ENCODE results near the gene CNRIP1.

DNA sequence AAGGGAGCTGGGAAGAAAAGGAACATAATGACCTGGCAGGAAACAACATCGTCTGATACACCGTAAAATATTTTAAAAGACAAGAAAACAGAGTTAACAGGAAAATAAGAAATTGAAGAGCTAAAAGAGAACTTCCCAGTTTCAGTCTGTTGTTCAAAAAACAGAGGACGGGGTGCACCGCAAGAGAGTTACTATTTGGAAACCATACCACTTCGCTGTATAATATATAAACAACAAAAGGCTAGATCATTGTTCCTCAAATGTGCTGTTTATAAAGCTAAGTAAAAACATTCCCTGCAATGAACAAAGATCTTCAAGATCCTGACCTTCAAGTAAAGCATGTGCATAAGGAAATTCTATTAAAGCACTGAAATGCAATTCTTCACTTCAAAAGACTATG lies 69.6 kb downstream of the CNRIP1 start:
- TF ChIP-seq, protein P1, sequence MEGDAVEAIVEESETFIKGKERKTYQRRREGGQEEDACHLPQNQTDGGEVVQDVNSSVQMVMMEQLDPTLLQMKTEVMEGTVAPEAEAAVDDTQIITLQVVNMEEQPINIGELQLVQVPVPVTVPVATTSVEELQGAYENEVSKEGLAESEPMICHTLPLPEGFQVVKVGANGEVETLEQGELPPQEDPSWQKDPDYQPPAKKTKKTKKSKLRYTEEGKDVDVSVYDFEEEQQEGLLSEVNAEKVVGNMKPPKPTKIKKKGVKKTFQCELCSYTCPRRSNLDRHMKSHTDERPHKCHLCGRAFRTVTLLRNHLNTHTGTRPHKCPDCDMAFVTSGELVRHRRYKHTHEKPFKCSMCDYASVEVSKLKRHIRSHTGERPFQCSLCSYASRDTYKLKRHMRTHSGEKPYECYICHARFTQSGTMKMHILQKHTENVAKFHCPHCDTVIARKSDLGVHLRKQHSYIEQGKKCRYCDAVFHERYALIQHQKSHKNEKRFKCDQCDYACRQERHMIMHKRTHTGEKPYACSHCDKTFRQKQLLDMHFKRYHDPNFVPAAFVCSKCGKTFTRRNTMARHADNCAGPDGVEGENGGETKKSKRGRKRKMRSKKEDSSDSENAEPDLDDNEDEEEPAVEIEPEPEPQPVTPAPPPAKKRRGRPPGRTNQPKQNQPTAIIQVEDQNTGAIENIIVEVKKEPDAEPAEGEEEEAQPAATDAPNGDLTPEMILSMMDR (optimal IDR thresholded peaks at IDR 0.05 in 1 of 3, IDR thresholded peaks at IDR 0.05 in 1 of 3, conservative IDR thresholded peaks at IDR 0.05 in 1 of 3; ENCODE audit: extremely low read depth in 1 of 3, insufficient read depth in 2 of 3, low read length in 3 of 3): no peak
- TF ChIP-seq EZH2 (IDR thresholded peaks at IDR 0.05; ENCODE audit: low read length): no peak
